ENCODE data around the gene HNRNPF. TPM values are rescaled to one million over a fixed set of nuclear protein-coding genes. Genes with fewer than 3 reads are reported as not detected.

The HNRNPF gene
- total and polyA plus RNA-seq, 2 of the 8 experiments (the other 6 are each of a cell fraction or from before 2014, with no cell fraction given), result 209 to 389 TPM

DNA sequence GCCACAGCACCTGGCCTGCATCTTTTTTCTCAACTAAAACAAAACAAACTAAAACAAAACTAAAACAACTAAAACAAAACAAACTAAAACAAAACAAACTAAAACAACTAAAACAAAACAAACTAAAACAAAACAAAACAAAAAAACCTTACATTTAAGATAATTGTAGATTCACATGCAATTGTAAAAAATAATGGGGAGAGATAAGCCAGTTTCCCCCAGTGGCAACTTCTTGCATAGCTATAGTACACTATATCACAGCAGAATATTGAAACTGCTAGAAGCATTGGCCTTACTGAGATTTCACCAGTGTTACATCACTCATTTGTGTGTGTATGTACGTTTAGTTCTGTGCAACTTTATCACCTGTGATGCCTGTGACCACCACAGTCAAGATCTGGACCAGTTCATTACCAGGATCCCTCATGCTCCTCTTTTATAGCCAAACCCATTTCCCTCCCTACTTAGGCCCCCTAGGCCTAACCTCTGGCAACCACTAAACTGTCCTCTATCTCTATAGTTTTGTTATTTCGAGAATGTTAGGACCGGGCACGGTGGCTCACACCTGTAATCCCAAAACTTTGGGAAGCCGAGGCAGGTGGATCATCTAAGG is 28.3 kb downstream of the HNRNPF start:
- no peak for DNase-seq (ENCODE audit: low read depth in 1 of 2, low spot score in 2 of 2)
- Histone ChIP-seq H4K20me1 (replicated peaks in 1 of 2; ENCODE audit: control insufficient read depth in 1 of 2, insufficient read depth in 2 of 2, low read length in 2 of 2) (peaks cover 0 to 2% of the 10 kb centered on the region in 2 experiments), H2BK5ac (ENCODE audit: low read depth, low read length) (no peak overlapping the region), H3K4ac (replicated peaks; ENCODE audit: insufficient read length, low read depth, low read length) (no peak overlapping the region), H2AK5ac (ENCODE audit: low read depth, low read length) (no peak overlapping the region), H2AFZ (ENCODE audit: low read length) (no peak overlapping the region), H3K4me2 (ENCODE audit: insufficient read depth in 1 of 2, low read depth in 2 of 2, low read length in 2 of 2) (no peak overlapping the region), H3K23me2 (ENCODE audit: low read depth, low read length) (no peaks in the 10 kb centered on the region), H3K36me3 (ENCODE audit: control insufficient read depth in 2 of 4, insufficient read depth in 4 of 4, low read length in 3 of 4) (peaks cover 0 to 4% (median 2%) of the 10 kb centered on the region in 4 experiments; a peak in 1 of 8 replicates), H2BK12ac (ENCODE audit: low read depth, low read length) (no peak overlapping the region), H3K9me3 (ENCODE audit: insufficient read depth in 2 of 2, low read depth in 1 of 2, low read length in 1 of 2) (no peaks in the 10 kb centered on the region), H2BK15ac (ENCODE audit: low read length) (no peak overlapping the region), H3K27me3 (replicated peaks in 1 of 4; ENCODE audit: control insufficient read depth in 3 of 4, extremely low read depth in 1 of 4, insufficient read depth in 3 of 4, low read length in 3 of 4) (no peaks in the 10 kb centered on the region), H3K79me1 (ENCODE audit: low read depth, low read length) (no peaks in the 10 kb centered on the region), H4K8ac (ENCODE audit: extremely low read depth, insufficient read depth, low read length) (no peak overlapping the region), H3K18ac (ENCODE audit: extremely low read depth, low read length) (no peak overlapping the region), H3K4me1 (replicated peaks in 1 of 4; ENCODE audit: control insufficient read depth in 3 of 4, insufficient read depth in 4 of 4, low read length in 3 of 4) (peaks cover 0 to 12% (median 5%) of the 10 kb centered on the region in 4 experiments; a peak in 6 of 7 replicates), H3K9ac (replicated peaks in 1 of 4; ENCODE audit: extremely low read depth in 1 of 4, low read depth in 3 of 4, low read length in 3 of 4) (no peak overlapping the region), H3K14ac (ENCODE audit: insufficient read length) (no peak overlapping the region), H2BK20ac (ENCODE audit: low read length) (no peak overlapping the region), H3K23ac (ENCODE audit: insufficient read length) (no peak overlapping the region), H4K5ac (ENCODE audit: insufficient read length, low read depth, low read length) (no peak overlapping the region), H3K79me2 (ENCODE audit: control insufficient read depth in 1 of 2, insufficient read depth in 2 of 2, low read length in 2 of 2) (no peaks in the 10 kb centered on the region), H4K91ac (replicated peaks; ENCODE audit: insufficient read length, low read length) (no peak overlapping the region), H2BK120ac (replicated peaks; ENCODE audit: low read depth, low read length) (no peak overlapping the region), H3K56ac (replicated peaks; ENCODE audit: insufficient read length, low read depth, low read length) (no peak overlapping the region), H3K27ac (ENCODE audit: low read depth, low read length) (no peak overlapping the region), H3K4me3 (ENCODE audit: extremely low read depth in 1 of 4, insufficient read depth in 2 of 4, low read depth in 3 of 4, low read length in 4 of 4) (no peak overlapping the region)
- CTCF ChIA-PET (ENCODE audit: partially characterized antibody), result interaction anchor here (0.6 to 2.9 kb wide), 7 partner anchors 10 to 169 kb away, joined by 3 to 14 read pairs (median 5); no protein-coding TSS in a partner anchor
- no peak for FAIRE-seq
- WGBS, 2 experiments (ENCODE audit: extremely low coverage in 1 of 2, insufficient coverage in 1 of 2, insufficient read length in 1 of 2, insufficient replicate concordance in 2 of 2, low coverage in 1 of 2, low lambda C conversion rate in 2 of 2, missing lambda C conversion rate in 1 of 2), result 85% methylated on average over 5 of the region's 5 CpGs; no CpG with 5 or more reads in 1 of the 2 experiments
- POLR2A ChIA-PET (ENCODE audit: partially characterized antibody), result interaction anchor here (1.8 to 7.5 kb wide), 3 partner anchors 10 to 16 kb away, joined by 10 to 112 read pairs (median 21); no protein-coding TSS in a partner anchor
- TF ChIP-seq RXRA (IDR thresholded peaks at IDR 0.05; ENCODE audit: insufficient read depth, low read depth, low read length), result no peak
- TF ChIP-seq PHF8 (conservative IDR thresholded peaks at IDR 0.05; ENCODE audit: low read depth, low read length), result no peak
- TF ChIP-seq, protein P1, sequence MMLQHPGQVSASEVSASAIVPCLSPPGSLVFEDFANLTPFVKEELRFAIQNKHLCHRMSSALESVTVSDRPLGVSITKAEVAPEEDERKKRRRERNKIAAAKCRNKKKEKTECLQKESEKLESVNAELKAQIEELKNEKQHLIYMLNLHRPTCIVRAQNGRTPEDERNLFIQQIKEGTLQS (IDR thresholded peaks at IDR 0.05; ENCODE audit: insufficient read depth, low read depth, low read length), result no peak
- no peak for TF ChIP-seq BRCA1 (IDR thresholded peaks at IDR 0.05; ENCODE audit: low read depth, low read length)
- no peak for TF ChIP-seq SUZ12 (IDR thresholded peaks at IDR 0.05; ENCODE audit: low read length)
- TF ChIP-seq RNF2 (IDR thresholded peaks at IDR 0.05; ENCODE audit: borderline replicate concordance, low read depth, low read length, missing control alignments, poor library complexity, severe bottlenecking), result no peak
- no peak for TF ChIP-seq JUN (IDR thresholded peaks at IDR 0.05; ENCODE audit: low read depth, low read length)
- TF ChIP-seq, protein P2, sequence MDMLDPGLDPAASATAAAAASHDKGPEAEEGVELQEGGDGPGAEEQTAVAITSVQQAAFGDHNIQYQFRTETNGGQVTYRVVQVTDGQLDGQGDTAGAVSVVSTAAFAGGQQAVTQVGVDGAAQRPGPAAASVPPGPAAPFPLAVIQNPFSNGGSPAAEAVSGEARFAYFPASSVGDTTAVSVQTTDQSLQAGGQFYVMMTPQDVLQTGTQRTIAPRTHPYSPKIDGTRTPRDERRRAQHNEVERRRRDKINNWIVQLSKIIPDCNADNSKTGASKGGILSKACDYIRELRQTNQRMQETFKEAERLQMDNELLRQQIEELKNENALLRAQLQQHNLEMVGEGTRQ (IDR thresholded peaks at IDR 0.05; ENCODE audit: low read length), result no peak
- no peak for TF ChIP-seq POLR2AphosphoS5 (IDR thresholded peaks at IDR 0.05; ENCODE audit: low read depth, low read length)
- TF ChIP-seq SIX5 (IDR thresholded peaks at IDR 0.05; ENCODE audit: low read depth, low read length), result no peak
- TF ChIP-seq EGR1 (IDR thresholded peaks at IDR 0.05; ENCODE audit: borderline replicate concordance, low read depth, low read length), result no peak

Data from H1 (cell line).